KBM-7 (cell line): ENCODE results near the gene MCM3AP.

Experiments
- DNase-seq: peaks from one replicate; pipeline ENCODE4 v3.0.0-alpha.2; 2015
- in situ Hi-C: fragments of 300-500 bp; cut with MboI; formaldehyde crosslinking; loops from 2 replicates; pipeline ENCODE4 v1.14.3; 2020; ENCODE audit warnings: low sequenced_read_pairs, low pct_unique_long_range_greater_than_20kb, mixed read lengths

The MCM3AP gene

GRCh38 chr21:46285206-46285661, at the start of gene MCM3AP:
MCM3AP (minus strand) TSS chr21:46285611; CDS start chr21:46285286, 325 bp downstream.
- in situ Hi-C loops, result no loop called here

GRCh38 chr21:46334351-46335140, 49.1 kb upstream of the MCM3AP start:
- in situ Hi-C loops, result no loop called here
- no peak for DNase-seq

More at GRCh38 chr21:46285206-46285661, at the start of gene MCM3AP:
- peak; percentile 19 for DNase-seq

- DNase-seq, result no peak
- in situ Hi-C loops, result no loop called here
Measured at GRCh38 chr21:46329796-46330195, 44.4 kb upstream of the MCM3AP start.

- no peak for DNase-seq
- in situ Hi-C loops, result no loop called here
Measured at GRCh38 chr21:46328151-46328550, 42.7 kb upstream of the MCM3AP start.

- in situ Hi-C loops, result no loop called here
- no peak for DNase-seq
Measured at GRCh38 chr21:46327711-46328110, 42.3 kb upstream of the MCM3AP start.

GRCh38 chr21:46326110-46326703, 40.8 kb upstream of the MCM3AP start:
- in situ Hi-C loops, result no loop called here
- no peak for DNase-seq

GRCh38 chr21:46325073-46325912, 39.9 kb upstream of the MCM3AP start:
- DNase-seq, result peak; percentile 55
- in situ Hi-C loops, result no loop called here

GRCh38 chr21:46324390-46325072, 39.1 kb upstream of the MCM3AP start:
- DNase-seq, result peak; percentile 76
- in situ Hi-C loops, result no loop called here

- in situ Hi-C loops, result no loop called here
Measured at GRCh38 chr21:46323710-46324389, 38.4 kb upstream of the MCM3AP start, which contains the start of the genes C21orf58 and PCNT. C21orf58 (minus strand) TSS chr21:46323870; CDS start chr21:46322738, 1,132 bp downstream. PCNT (plus strand) TSS chr21:46324156; CDS start chr21:46324229, 73 bp downstream.

GRCh38 chr21:46323227-46323709, 37.9 kb upstream of the MCM3AP start:
- no peak for DNase-seq
- in situ Hi-C loops, result no loop called here

More at GRCh38 chr21:46323710-46324389, 38.4 kb upstream of the MCM3AP start, which contains the start of the genes C21orf58 and PCNT:
- DNase-seq, result peak; percentile 98

- peak; percentile 45 for DNase-seq
- in situ Hi-C loops, result no loop called here
Measured at GRCh38 chr21:46322351-46323226, 37.2 kb upstream of the MCM3AP start.

GRCh38 chr21:46320331-46320801, 35.0 kb upstream of the MCM3AP start:
- peak; percentile 68 for DNase-seq
- in situ Hi-C loops, result no loop called here

- in situ Hi-C loops, result no loop called here
- DNase-seq, result no peak
Measured at GRCh38 chr21:46319186-46319585, 33.8 kb upstream of the MCM3AP start.

- in situ Hi-C loops, result no loop called here
- no peak for DNase-seq
Measured at GRCh38 chr21:46318464-46318845, 33.0 kb upstream of the MCM3AP start.

GRCh38 chr21:46317710-46318463, 32.5 kb upstream of the MCM3AP start:
- in situ Hi-C loops, result no loop called here
- DNase-seq, result no peak

- in situ Hi-C loops, result no loop called here
- DNase-seq, result no peak
Measured at GRCh38 chr21:46316708-46317324, 31.4 kb upstream of the MCM3AP start.
